GM23338 (cell line): ENCODE results near the gene SIL1. TPM values are rescaled to one million over a fixed set of nuclear protein-coding genes. Genes with fewer than 3 reads are reported as not detected.

Source experiments
- ATAC-seq: fragments of 200-7000 bp; cut with Tn5 transposase; 3 replicates; pipeline ENCODE4 v1.9.1; 2020
- DNase-seq: peaks from one replicate; pipeline ENCODE4 v3.0.0-alpha.2; 2015; ENCODE audit warnings: low spot score
- H2AFZ ChIP-seq: fragments of 200-600 bp; sonication (generic); 2 replicates; pipeline ENCODE4 v1.8.0; 2016; ENCODE audit warnings: antibody characterized with exemption, mild to moderate bottlenecking, moderate library complexity
- H3F3A ChIP-seq: fragments of 200-600 bp; sonication (generic); replicated peaks from 2 replicates; pipeline ENCODE4 v1.8.0; 2017; ENCODE audit warnings: antibody characterized with exemption, mixed run types, low read depth
- H3K27ac ChIP-seq: fragments of 200-600 bp; sonication (generic); 2 replicates; pipeline ENCODE4 v1.6.1; 2016; ENCODE audit warnings: low read depth
- H3K27me3 ChIP-seq: fragments of 200-600 bp; sonication (generic); 2 replicates; pipeline ENCODE4 v1.8.0; 2016; ENCODE audit warnings: mild to moderate bottlenecking, mixed run types, moderate library complexity; ENCODE audit not compliant: insufficient read depth
- H3K36me3 ChIP-seq: fragments of 200-600 bp; sonication (generic); 2 replicates; pipeline ENCODE4 v1.8.0; 2016; ENCODE audit warnings: mild to moderate bottlenecking; ENCODE audit not compliant: insufficient read depth
- H3K4me1 ChIP-seq: fragments of 200-600 bp; sonication (generic); 2 replicates; pipeline ENCODE4 v1.8.0; 2016; ENCODE audit warnings: mild to moderate bottlenecking, moderate library complexity; ENCODE audit not compliant: insufficient read depth
- H3K4me2 ChIP-seq: fragments of 200-600 bp; sonication (generic); 2 replicates; pipeline ENCODE4 v1.7.1; 2017; ENCODE audit warnings: mixed run types
- H3K4me3 ChIP-seq: fragments of 200-600 bp; sonication (generic); 2 replicates; pipeline ENCODE4 v1.6.1; 2016; ENCODE audit warnings: mixed run types
- H3K79me2 ChIP-seq: fragments of 200-600 bp; sonication (generic); replicated peaks from 2 replicates; pipeline ENCODE4 v1.8.0; 2017; ENCODE audit warnings: mild to moderate bottlenecking; ENCODE audit not compliant: insufficient read depth
- H3K9me2 ChIP-seq: fragments of 200-600 bp; sonication (generic); 2 replicates; pipeline ENCODE4 v1.8.0; 2017; ENCODE audit not compliant: insufficient read depth
- H4K20me1 ChIP-seq: fragments of 200-600 bp; sonication (generic); replicated peaks from 2 replicates; pipeline ENCODE4 v1.8.0; 2017; ENCODE audit warnings: mild to moderate bottlenecking; ENCODE audit not compliant: insufficient read depth
- H3K27ac Mint-ChIP-seq: 2 replicates; pipeline ENCODE4 v1.8.0; 2020; ENCODE audit warnings: inconsistent platforms, mild to moderate bottlenecking, moderate library complexity, mixed read lengths
- H3K27me3 Mint-ChIP-seq: 3 replicates; pipeline ENCODE4 v1.8.0; 2022; ENCODE audit warnings: low read depth, mild to moderate bottlenecking, moderate library complexity, mixed read lengths, inconsistent platforms; ENCODE audit not compliant: insufficient read depth, poor library complexity
- H3K36me3 Mint-ChIP-seq: 3 replicates; pipeline ENCODE4 v1.8.0; 2021; ENCODE audit warnings: low read depth, mild to moderate bottlenecking, inconsistent platforms, moderate library complexity, mixed read lengths
- H3K4me1 Mint-ChIP-seq: 3 replicates; pipeline ENCODE4 v1.8.0; 2020; ENCODE audit warnings: mild to moderate bottlenecking, inconsistent platforms, mixed read lengths
- H3K4me3 Mint-ChIP-seq: 3 replicates; pipeline ENCODE4 v1.8.0; 2021; ENCODE audit warnings: moderate library complexity, mild to moderate bottlenecking, inconsistent platforms, mixed read lengths
- H3K9me3 Mint-ChIP-seq: 3 replicates; pipeline ENCODE4 v1.8.0; 2020; ENCODE audit warnings: moderate library complexity, mild to moderate bottlenecking, inconsistent platforms, mixed read lengths
- CREB1 ChIP-seq: fragments of 250-450 bp; sonication (Bioruptor Pico); IDR thresholded peaks from 2 replicates; pipeline ENCODE4 v1.5.0; 2020; ENCODE audit warnings: low read depth, mild to moderate bottlenecking, moderate library complexity
- CTCF ChIP-seq, 2 experiments: fragments of 200-600 bp in 1 of 2; sonication (generic) in 1 of 2; conservative IDR thresholded peaks; 2 replicates each; pipeline versions ENCODE4 v1.5.1 to v1.6.1; 2016 to 2017; ENCODE audit warnings: antibody characterized with exemption in 2 of 2, low read depth in 2 of 2, mild to moderate bottlenecking in 2 of 2, moderate library complexity in 1 of 2
- ETS1 ChIP-seq: IDR thresholded peaks from 2 replicates; pipeline ENCODE4 v1.6.1; 2016; ENCODE audit warnings: antibody characterized with exemption
- EZH2 ChIP-seq: fragments of 200-600 bp; sonication (generic); IDR thresholded peaks from one replicate; pipeline ENCODE4 v1.8.0; 2017; ENCODE audit warnings: antibody characterized with exemption, mild to moderate bottlenecking, low read depth; ENCODE audit not compliant: unreplicated experiment
- EZH2phosphoT487 ChIP-seq: fragments of 200-600 bp; sonication (generic); IDR thresholded peaks from one replicate; pipeline ENCODE4 v1.8.1; 2018; ENCODE audit warnings: antibody characterized with exemption; ENCODE audit not compliant: unreplicated experiment
- JUNB ChIP-seq: IDR thresholded peaks from one replicate; pipeline ENCODE4 v1.6.1; 2016; ENCODE audit warnings: antibody characterized with exemption; ENCODE audit not compliant: unreplicated experiment
- NANOG ChIP-seq: IDR thresholded peaks from 2 replicates; pipeline ENCODE4 v1.6.1; 2016; ENCODE audit warnings: antibody characterized with exemption, borderline replicate concordance
- POLR2AphosphoS5 ChIP-seq: IDR thresholded peaks from 2 replicates; pipeline ENCODE4 v1.6.1; 2016; ENCODE audit warnings: antibody characterized with exemption, low read depth
- REST ChIP-seq: IDR thresholded peaks from one replicate; pipeline ENCODE4 v1.6.1; 2018; ENCODE audit warnings: antibody characterized with exemption; ENCODE audit not compliant: unreplicated experiment
- STAT1 ChIP-seq: IDR thresholded peaks from one replicate; pipeline ENCODE4 v1.6.1; 2016; ENCODE audit warnings: antibody characterized with exemption; ENCODE audit not compliant: unreplicated experiment
- ZNF114 ChIP-seq: fragments of 250-450 bp; sonication (Bioruptor Pico); IDR thresholded peaks from 2 replicates; pipeline ENCODE4 v1.5.0; 2020; ENCODE audit warnings: mild to moderate bottlenecking, moderate library complexity
- ZNF331 ChIP-seq: fragments of 250-450 bp; sonication (Bioruptor Pico); IDR thresholded peaks from 2 replicates; pipeline ENCODE4 v1.5.0; 2020; ENCODE audit warnings: low read depth, mild to moderate bottlenecking, moderate library complexity
- ZNF462 ChIP-seq: fragments of 250-450 bp; sonication (Bioruptor Pico); IDR thresholded peaks from 2 replicates; pipeline ENCODE4 v1.5.0; 2020; ENCODE audit warnings: mild to moderate bottlenecking, moderate library complexity
- polyA plus RNA-seq: library from polyadenylated mRNA; unstranded; fragments of >200 nt; fragmentation: Nextera tagmentation; extraction: Ambion mirVana; gene quantifications from 2 replicates; pipeline ENCODE4 v1.2.1, GENCODE V29; 2016
- total RNA-seq: library from RNA; depleted of rRNA; stranded (reverse); fragments of >200 nt; shearing (Covaris generic); gene quantifications from 2 replicates; pipeline ENCODE4 v1.2.3, GENCODE V29; 2014

The SIL1 gene
- total and polyA plus RNA-seq, 2 experiments from 2014 or later, result 5.5 to 5.9 TPM

GRCh38 chr5:139023286-139023685 lies 174.9 kb downstream of the SIL1 start:
- H3K36me3 Mint-ChIP-seq, result no peaks in the 10 kb centered on the region; the same call in 2 of the 3 replicates
- no peak for ATAC-seq
- Histone ChIP-seq H3K4me2 (no peak overlapping the region), H3K4me1 (peaks cover 8% of the 10 kb centered on the region), H3K79me2 (no peaks in the 10 kb centered on the region), H3K27me3 (no peaks in the 10 kb centered on the region), H3K4me3 (no peak overlapping the region), H3K36me3 (no peaks in the 10 kb centered on the region), H3K27ac (no peak overlapping the region), H3F3A (no peaks in the 10 kb centered on the region), H4K20me1 (no peaks in the 10 kb centered on the region), H3K9me2 (no peaks in the 10 kb centered on the region), H2AFZ (no peak overlapping the region)
- H3K4me3 Mint-ChIP-seq, result no peak overlapping the region; the same call in 2 of the 3 replicates
- no peak for DNase-seq
- H3K27me3 Mint-ChIP-seq, result no peaks in the 10 kb centered on the region
- H3K27ac Mint-ChIP-seq, result no peak overlapping the region
- no peaks in the 10 kb centered on the region for H3K9me3 Mint-ChIP-seq
- peaks cover 8% of the 10 kb centered on the region; the same call in 2 of the 3 replicates for H3K4me1 Mint-ChIP-seq
- TF ChIP-seq ZNF462 (no peak), CREB1 (CRISPR knock-in tag) (no peak), CTCF (conservative IDR thresholded peaks at IDR 0.05; ENCODE audit: low read depth in 2 of 2) (no peak), ZNF331 (CRISPR knock-in tag) (no peak), NANOG (no peak), POLR2AphosphoS5 (no peak), ZNF114 (CRISPR knock-in tag) (no peak), REST (no peak), JUNB (no peak), EZH2 (no peak), STAT1 (no peak), EZH2phosphoT487 (no peak), ETS1 (no peak)
